GM21723 (cell line): ENCODE results near the gene CHST11.

Experiments
- ATAC-seq: cut with Tn5 transposase; IDR thresholded peaks from one replicate; pipeline ENCODE4 v1.9.1; 2021; ENCODE audit warnings: mild to moderate bottlenecking, moderate library complexity; ENCODE audit not compliant: unreplicated experiment

Gene CHST11

DNA sequence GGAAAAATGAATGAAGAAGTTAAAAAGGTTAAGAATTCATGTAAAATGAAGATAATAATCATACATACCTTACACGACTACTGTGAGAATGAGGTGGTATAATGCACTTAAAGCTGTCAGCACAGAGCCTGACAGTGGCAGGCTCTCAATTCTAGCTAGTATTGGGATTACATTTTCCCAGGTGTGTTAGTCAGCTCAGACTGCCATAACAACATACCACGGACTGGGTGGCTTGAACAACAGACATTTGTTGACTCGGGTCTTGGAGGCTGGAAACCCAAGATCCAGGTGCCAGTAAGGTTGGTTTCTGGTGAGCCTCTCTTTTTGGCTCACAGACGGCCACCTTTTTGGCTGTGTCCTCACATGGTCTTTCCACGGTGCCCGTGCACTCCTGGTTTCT is 167.8 kb downstream of the CHST11 start:
- no peak for ATAC-seq

DNA sequence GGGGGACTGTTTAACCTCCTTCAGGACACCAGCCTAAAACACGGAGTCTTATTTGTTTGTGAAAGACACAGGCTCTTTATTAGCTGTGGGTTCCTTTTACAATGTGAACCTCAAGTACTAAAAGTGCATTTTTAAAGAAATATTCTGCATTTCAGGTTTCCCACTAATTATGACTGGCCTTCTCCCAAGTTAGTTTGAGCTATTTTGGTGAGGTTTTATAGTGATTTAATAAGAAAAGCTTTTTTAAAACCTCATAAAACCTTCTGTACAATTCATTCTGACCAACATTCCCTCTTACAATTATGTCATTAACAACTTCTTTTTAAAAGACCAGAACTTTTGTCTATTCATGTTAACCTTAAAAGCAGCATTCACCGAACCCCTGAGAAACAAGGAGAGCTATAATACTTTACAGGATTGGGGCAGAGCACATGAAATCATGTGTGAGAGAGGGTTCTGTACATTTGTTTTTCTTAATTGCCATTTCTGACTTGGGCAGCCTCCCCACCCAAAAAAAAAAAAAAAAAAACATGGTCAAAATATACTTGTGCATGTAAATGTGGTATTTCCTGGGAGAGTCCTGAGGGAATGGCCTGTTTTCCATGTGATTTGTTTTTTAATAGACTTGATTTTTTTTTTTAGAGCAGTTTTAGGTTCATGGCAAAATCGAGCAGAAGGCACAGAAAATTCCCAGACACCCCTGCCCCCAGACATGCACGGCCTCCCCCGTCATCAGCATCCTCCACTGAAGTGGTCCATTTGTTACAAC is 169.5 kb downstream of the CHST11 start:
- no peak for ATAC-seq

DNA sequence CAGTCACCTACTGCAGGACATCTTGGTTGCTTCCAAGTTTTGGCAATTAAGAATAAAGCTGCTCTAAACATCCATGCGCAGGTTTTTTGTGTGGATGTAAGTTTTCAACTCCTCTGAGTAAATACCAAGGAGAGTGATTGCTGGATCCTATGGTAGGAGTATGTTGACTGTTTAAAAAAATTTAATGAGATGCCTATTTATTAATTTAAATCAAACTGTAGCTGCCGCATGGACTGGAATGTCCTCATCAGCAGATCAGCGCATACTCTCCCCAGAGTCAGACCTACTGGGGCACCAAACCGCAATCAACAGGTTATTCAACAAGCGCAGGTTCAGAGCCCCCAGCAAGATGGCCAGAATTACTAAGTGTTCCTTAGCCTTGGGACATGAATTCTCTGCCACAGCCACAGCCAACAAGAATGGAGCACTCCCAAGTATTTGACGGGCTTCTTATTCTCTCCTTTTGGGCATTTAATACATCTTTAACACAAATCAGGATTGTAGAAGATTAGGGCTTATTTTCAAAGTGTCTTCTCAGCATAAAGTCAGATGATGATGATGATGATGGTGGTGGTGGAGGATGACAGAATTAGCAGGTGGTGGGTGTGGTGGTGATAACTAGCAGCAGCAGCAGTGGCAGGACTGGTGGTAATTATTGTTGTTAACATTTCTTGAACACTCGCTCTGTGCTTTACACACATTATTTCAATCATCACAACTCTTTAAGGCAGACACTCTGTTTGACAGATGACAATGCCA is 170.7 kb downstream of the CHST11 start:
- ATAC-seq = no peak

DNA sequence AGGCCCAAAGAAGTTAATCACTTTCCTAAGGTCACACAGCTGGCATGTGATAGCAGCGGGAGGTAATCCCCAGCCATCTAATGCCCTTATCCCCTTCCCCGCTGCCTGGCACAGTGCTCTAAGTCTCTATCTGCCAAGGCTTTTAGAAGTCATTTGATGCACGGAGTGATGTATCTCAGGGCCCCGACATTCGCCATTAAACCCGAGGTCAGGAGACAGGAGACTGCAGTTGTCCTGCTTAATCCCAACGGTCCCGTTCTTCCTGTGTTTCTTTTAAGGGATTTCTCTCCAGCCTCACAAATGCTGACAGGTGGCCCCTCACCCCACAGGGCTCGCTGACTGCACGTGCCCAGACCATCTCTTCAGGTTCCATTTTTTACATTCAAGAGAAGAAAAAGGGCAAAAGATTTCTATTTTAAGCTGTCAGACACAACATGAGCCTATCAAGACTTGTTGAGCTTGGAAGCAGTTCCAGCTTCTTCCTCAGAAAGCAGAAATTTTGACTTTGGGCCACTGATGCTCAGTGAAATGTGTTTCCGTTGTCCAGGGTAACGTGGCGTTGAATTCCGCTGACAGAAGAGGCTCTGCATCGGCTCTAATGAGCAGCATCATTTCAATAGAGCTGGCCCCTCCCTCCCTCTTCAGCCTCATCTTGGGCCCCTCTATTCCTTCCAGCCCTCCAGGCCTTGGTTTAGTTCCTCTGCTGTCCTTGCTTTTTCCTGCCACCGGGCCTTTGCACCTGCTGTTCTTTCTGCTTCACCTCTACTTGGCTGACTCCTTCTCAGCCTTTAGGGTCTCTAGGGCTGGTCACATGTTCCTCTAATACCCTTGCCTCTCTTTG is 171.5 kb downstream of the CHST11 start:
- ATAC-seq = no peak

DNA sequence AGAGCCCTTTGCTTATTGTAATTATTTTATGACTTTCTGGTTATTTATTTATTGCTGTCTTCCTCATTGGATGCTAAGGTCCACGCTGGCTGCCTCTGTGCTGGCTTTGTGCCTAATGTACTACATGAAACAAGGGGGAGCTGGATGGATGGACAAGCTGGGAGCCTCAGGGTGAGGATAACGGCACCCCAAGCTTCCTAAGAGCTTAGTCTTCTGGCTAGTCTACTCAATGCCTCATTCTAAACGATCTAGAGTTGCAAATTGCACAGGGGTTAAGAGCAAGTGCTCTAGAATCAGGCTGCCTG is 172.0 kb downstream of the CHST11 start:
- no peak for ATAC-seq

DNA sequence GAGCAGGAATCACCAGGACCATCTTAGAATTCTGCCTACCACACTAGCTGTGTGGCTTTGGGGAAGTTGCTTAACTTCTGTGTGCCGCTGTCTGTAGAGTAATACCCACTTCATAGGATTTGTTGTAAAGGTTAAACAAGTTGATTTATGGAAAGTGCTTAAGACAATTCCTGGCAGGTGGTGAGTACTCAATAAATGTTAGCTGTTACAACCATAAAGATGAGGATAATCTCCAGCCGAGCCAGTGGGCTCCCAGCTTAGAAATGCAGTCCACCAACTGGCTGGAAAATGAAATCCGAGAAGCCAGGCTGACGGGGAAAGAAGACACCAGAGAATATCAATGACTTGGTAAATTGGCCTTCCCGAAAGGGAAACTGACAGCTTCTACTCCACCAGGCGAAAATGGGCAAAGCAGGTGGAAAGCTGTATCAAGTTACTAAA is 173.5 kb downstream of the CHST11 start:
- no peak for ATAC-seq

DNA sequence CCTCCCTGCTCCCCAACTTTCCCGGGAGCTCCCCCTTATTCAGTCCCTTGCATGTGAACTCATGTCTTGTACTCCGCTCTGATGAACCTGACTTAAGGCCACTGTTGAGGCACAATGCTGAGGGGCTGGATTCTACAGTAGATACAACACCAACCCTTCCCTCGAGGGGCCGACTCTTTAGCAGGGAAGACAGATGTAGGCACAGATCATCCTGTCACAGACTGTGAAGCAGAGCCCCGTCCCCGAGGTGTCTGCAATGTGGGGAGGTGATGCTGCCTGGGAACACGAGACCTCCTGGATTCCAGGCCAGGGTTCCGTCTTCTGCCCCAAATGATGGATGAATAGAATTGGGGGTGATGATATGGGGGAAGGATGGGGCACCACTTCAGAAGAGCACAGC is 175.1 kb downstream of the CHST11 start:
- ATAC-seq = no peak

DNA sequence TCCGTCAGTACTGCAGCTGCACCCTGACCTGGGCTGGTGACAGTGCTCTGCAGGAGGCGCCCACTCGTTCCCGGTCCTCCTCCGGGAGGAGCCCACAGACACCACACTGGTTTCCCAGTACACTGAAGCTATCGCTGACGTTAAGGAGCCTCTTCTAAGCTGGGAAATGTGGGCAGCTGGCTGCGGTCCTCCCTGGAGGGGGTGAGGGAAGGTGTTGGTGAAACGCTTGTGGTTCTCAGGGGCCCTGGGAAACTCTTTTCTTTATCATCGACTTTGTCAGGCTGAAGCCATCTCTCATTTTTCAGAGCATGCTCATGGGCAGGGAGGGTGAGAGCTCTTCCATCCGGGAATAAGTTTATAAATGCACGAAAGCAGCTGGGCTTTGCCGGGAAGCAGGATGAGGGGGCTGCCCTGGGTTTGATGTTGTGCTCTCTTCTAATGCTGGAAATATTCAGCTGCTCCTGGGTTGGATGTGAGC is 176.0 kb downstream of the CHST11 start:
- no peak for ATAC-seq

DNA sequence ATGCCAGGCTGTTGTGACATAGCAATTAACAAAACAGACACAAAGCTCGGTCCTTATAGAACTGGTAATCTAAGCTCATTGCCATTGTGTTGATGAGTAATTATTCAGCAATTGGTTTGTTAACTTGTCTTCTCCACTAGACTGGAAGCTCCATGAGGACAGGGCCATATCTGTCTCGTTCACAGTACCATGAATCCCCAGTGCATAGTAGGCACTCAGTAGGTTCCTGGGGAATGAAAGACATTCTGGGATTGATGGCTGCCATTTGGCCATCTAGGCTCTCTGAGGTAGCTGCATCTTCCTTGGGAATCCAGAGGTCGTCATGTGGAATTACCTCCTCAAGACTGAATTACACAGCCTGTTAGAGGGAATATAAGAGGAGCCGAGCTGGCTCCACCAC is 177.3 kb downstream of the CHST11 start:
- ATAC-seq = no peak

DNA sequence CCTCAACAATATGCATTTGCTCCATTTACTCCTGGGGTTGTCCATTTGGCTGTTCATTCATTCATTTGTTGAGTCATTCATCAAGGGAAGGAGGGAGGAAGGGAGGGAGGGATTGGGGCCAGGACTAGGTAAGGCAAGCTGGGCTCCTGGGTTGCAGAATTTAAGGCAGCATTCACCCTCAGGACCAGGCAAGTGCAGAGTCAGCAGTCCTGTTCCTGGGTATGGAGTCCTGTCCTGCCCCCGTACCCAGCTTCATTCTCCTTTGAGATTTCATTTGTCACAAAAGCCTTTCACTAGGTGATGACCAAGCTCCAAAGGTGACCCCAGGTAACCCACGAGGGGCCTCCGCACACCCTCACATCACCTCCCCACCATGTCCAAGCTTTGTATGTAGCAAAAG is 178.1 kb downstream of the CHST11 start:
- ATAC-seq = no peak

DNA sequence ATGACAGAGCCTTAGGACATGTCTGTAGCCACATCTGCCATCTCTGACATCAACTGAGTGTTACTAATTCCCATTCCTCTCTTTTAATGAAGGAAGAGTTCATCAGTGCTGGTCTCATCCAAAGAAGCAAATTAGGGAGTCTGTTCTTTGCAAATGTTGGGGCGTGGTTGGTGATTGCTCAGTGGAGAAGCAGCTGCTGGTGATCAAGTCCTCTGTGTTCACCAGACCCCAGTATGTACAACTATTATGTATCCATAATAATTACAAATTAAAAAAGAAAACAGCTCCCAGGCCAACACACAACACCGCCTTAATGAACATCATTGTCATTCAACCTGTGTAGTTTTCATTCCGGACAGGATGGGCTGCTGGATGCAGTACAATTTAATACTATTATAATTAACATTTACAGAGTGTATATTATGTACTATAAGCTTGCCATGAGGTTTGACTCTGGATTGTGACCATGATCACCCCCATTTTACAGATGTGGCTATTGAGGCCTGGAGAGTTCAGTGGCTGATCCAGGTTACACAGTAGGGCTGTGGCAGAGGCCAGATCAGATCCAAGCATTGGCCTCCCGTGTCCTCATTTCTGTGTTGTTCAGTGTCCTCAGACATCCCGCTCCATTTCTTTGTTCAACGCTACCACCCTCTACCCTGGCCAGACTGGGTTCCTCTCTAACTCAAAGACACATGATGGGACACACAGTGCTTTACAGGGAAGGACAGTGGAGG is 179.0 kb downstream of the CHST11 start:
- ATAC-seq = no peak

DNA sequence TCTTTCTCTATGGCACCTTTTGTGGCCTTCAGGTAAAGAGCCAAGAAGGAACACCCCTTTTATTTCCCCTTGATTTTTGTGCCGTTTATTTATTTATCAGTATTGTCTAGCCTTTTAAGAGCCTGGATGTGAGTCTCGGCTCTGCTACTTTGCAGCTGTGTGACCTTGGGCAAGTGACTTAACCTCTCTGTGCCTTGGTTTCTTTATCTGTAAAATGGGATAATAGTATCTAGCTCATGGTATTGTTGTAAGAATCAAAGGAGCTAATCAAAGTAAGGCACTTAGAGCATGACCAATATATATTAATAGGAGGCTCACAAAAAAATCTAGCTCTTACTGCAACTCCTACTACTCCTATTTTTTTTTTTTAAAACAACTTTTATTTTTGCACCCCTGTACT is 179.7 kb downstream of the CHST11 start:
- ATAC-seq = no peak

DNA sequence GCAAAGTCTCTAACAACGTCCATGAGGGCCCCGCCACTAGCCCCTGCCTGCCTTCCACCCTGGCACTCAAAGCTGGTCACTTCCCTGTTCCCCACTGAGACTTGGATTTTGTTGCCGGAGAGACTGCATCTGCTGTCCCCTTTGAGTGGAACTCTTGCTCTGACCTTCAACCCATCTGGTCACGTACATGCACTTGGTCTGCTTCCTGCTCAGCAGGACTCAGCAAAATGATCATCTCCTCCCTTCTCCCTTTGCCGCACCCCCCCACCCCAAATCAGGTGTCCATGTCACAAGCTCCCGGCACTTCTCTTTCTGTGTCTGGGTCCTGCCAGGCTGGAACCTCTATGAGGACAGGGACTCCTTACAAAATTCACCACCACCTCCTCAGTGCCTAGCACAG is 180.9 kb downstream of the CHST11 start:
- ATAC-seq = no peak

DNA sequence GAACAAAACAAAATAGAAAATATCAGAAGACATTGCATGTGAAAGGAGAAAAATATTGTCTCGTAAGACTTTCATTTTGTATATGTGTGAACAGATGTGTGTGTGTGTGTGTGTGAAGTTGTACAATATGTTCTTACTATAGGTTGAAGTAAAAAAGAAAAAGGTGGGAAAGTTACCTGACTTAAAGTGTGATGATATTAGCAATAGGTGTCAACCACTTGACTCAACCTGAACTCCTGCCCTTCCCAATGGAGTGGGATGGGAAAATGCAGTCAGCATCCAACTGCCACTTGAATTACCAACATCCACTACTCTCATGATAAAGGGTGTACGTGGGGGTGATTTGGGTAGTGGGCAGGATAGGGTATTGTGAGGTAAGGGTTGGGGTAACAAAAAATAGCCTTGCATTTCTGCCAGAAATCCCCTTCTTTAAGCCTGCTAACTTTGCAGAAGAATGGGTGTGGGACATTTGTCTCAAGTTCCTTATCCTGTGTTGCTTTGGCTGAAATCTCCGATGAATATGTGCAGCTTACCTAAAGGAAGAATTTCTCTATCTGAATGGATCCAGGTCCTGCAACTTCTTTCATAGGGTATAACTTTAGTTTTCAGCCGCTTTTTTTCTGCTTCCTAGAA is 181.6 kb downstream of the CHST11 start:
- no peak for ATAC-seq

DNA sequence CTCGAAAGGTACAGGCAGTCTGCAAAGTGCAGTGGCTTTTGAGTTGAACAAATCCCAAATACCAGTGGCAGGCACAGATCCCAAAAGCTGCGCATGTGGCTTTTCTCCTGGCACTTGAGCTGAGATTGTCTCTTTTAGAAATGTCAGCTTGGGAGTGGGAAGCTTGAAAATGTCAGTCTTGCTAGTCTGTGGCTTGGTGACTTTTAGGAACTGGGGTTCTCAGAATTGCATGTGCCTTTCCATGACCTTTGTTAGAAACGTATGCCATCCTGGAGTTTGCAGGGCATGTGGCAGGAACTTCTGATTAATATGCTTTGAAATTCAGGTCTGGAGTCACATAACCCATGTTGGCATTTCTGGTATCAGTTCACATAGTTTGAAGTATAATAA is 182.1 kb downstream of the CHST11 start:
- no peak for ATAC-seq

DNA sequence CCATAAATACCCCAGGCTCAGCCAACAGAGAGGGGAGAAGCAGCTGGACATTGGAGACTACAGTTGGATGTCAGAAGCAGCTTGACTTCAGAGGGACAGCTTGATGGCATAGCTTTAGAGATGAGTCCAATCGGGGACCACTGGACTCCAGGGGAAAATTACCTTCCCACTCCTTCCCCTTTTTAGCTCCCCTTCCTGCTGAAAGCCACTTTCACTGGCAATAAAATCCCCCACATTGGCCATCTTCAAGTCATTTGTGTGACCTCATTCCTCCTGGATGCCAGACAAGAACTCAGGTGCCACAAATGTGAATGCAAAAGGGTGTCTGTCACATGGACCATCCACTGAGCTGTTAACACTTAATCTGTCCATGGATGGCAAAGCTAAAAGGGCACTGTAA is 184.2 kb downstream of the CHST11 start:
- ATAC-seq = no peak

DNA sequence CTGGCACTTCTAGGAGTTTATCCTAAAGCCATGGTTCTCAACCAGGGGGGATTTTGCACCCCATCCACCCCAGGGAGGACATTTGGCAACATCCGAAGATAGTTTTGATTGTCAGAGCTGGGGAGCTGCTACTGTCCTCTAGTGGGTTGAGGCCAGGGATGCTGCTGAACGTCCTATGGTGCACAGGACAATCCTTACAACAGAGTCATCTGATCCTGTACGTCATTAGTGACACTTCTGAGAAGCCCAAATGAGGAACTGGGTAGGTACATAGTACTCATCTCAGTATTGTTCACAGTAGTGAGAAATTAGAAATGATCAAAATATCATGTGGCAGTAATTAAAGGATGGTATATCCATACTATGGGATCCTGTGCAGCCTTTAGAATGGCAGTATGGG is 185.1 kb downstream of the CHST11 start:
- ATAC-seq = peak; percentile 93

DNA sequence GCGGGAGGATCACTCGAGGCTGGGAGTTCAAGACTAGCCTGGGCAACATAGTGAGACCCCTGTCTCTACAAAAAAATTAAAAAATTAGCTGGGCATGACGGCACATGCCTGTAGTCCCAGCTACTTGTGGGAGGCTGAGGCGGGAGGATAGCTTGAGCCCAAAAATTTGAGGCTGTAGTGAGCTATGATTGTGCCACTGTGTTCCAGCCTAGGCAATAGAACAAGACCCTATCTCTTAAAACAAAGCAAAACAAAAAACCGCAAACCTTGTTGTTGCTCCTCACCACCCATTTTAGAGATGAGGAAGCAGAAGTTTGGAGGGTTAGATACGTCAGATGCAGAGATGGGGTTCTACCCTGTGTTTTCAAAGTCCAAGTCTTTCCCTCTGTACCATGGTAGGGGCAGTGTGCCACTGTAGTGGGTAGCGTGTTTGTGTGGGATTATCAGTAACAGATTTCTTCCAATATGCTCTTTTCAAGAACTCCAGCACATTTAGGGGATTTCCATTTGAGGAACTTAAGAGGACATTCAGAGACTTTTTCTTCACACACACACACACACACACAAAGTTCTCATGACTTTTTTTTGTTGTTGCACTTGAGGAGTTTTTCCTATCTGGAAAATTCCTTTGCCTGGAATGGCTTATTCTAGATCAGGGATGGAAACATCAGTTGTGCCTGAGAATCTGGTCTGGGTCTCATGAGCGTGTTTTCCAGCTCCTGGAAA is 186.5 kb downstream of the CHST11 start:
- no peak for ATAC-seq

DNA sequence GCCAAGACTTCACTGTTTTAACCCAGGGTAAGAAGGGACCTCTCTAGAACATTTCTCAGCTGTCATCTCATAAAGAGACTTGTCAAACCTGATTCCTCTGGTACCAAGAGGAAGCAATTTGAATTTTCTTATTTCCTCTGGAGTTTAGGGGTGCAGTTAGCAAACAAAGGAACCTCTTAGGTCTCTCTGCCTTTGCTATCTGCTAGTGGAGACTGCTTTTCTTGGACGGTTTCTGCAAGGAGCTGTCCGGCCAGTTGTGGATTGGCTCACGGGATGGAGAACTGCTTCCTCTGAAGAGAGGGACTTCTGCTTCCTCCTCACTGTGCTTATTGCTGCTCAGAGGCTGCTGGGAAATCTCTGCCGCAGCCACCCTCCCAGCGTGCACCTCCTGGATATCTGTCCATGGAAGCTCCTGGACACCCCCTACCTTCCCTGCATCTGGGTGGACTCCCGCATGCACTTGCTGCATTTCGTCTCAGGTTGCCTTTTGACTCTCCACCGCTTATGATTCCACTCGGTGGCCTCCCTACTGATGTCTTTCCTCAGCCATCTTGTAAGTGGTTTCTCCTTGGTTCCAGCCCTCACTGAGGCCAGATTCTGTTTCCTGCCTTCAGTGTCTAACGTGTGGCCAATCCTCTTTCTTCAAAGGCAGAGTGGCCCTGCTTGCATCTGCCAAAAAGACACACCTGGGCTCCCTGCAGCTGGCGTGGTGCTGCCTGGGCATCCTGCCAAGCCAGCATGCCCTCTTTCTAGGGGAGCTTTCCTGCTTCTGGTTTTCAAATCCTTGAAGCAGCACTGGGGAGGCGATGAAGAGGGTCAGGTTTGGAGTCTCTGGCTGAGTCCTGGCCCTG is 187.3 kb downstream of the CHST11 start:
- ATAC-seq = no peak
